WTC11 (cell line): Measurements from ENCODE around the gene ETNK2. TPM values are rescaled to one million over a fixed set of nuclear protein-coding genes. Genes with fewer than 3 reads are reported as not detected.
A peak's percentile ranks its signal among the peaks of the same experiment; 100 is the strongest.

Experiments used
- ATAC-seq: fragments of 200-7000 bp; cut with Tn5 transposase; 2 replicates; pipeline ENCODE4 v1.10.0; 2021; ENCODE audit warnings: mild to moderate bottlenecking, moderate library complexity
- CTCF ChIA-PET: fragments of 300-600 bp; sonication (Branson Sonifier 250); formaldehyde crosslinking; loops from one replicate; lab custom pipeline; 2021; ENCODE audit warnings: antibody characterized with exemption; lab: Charles Lee
- POLR2A ChIA-PET: fragments of 350-600 bp; sonication (Branson Sonifier 250); formaldehyde crosslinking; loops from one replicate; lab custom pipeline; 2021; ENCODE audit warnings: antibody characterized with exemption; lab: Charles Lee
- DNase-seq: peaks from one replicate; pipeline ENCODE4 v3.0.0; 2021; ENCODE audit warnings: low spot score
- H3K27ac Mint-ChIP-seq: 2 replicates; pipeline ENCODE4 v1.8.0; 2021; ENCODE audit warnings: mixed read lengths
- H3K27me3 Mint-ChIP-seq: 2 replicates; pipeline ENCODE4 v1.8.0; 2021; ENCODE audit warnings: low read depth, mild to moderate bottlenecking, moderate library complexity, mixed read lengths
- H3K36me3 Mint-ChIP-seq: 2 replicates; pipeline ENCODE4 v1.8.0; 2021; ENCODE audit warnings: mixed read lengths
- H3K4me1 Mint-ChIP-seq: 2 replicates; pipeline ENCODE4 v1.8.0; 2022; ENCODE audit warnings: mixed read lengths
- H3K4me3 Mint-ChIP-seq: 2 replicates; pipeline ENCODE4 v1.8.0; 2021; ENCODE audit warnings: mild to moderate bottlenecking, moderate library complexity, mixed read lengths
- H3K9me3 Mint-ChIP-seq: 2 replicates; pipeline ENCODE4 v1.8.0; 2021; ENCODE audit warnings: mixed read lengths
- ATF3 ChIP-seq: sonication (generic); formaldehyde crosslinking; conservative IDR thresholded peaks from 2 replicates; pipeline ENCODE4 v1.8.1; 2022; ENCODE audit warnings: mild to moderate bottlenecking, missing genetic modification reagents
- ATF6 ChIP-seq: sonication (generic); formaldehyde crosslinking; IDR thresholded peaks from 2 replicates; pipeline ENCODE4 v1.8.1; 2023; ENCODE audit warnings: mild to moderate bottlenecking, missing genetic modification reagents
- CDX4 ChIP-seq: fragments of 250-450 bp; sonication (Bioruptor Pico); IDR thresholded peaks from 2 replicates; pipeline ENCODE4 v1.9.0; 2021; ENCODE audit warnings: moderate library complexity, mild to moderate bottlenecking, inconsistent platforms, borderline replicate concordance
- CREM ChIP-seq: sonication (generic); formaldehyde crosslinking; IDR thresholded peaks from 2 replicates; pipeline ENCODE4 v1.8.1; 2022; ENCODE audit warnings: mild to moderate bottlenecking, missing genetic modification reagents, moderate library complexity
- FOXP4 ChIP-seq: sonication (generic); formaldehyde crosslinking; IDR thresholded peaks from 2 replicates; pipeline ENCODE4 v1.8.0; 2022; ENCODE audit warnings: mild to moderate bottlenecking, missing genetic modification reagents
- GRHL2 ChIP-seq: fragments of 250-450 bp; sonication (Bioruptor Pico); IDR thresholded peaks from 2 replicates; pipeline ENCODE4 v1.8.0; 2022; ENCODE audit warnings: mild to moderate bottlenecking, moderate library complexity; ENCODE audit not compliant: insufficient replicate concordance, severe bottlenecking
- GTF2I ChIP-seq: fragments of 250-450 bp; sonication (Bioruptor Pico); conservative IDR thresholded peaks from 2 replicates; pipeline ENCODE4 v1.4.0; 2021; ENCODE audit warnings: mild to moderate bottlenecking
- HMGXB4 ChIP-seq: sonication (generic); formaldehyde crosslinking; IDR thresholded peaks from 2 replicates; pipeline ENCODE4 v1.8.1; 2023; ENCODE audit warnings: mild to moderate bottlenecking, moderate library complexity, missing genetic modification reagents
- KAT7 ChIP-seq: sonication (generic); formaldehyde crosslinking; IDR thresholded peaks from 2 replicates; pipeline ENCODE4 v1.8.1; 2023; ENCODE audit warnings: missing genetic modification reagents, mild to moderate bottlenecking, borderline replicate concordance
- MYBL2 ChIP-seq: sonication (generic); formaldehyde crosslinking; IDR thresholded peaks from 2 replicates; pipeline ENCODE4 v1.8.1; 2023; ENCODE audit warnings: mild to moderate bottlenecking, moderate library complexity, missing genetic modification reagents
- NR1H2 ChIP-seq: sonication (generic); formaldehyde crosslinking; IDR thresholded peaks from 2 replicates; pipeline ENCODE4 v1.9.0; 2021; ENCODE audit warnings: mild to moderate bottlenecking, moderate library complexity, missing genetic modification reagents
- PREB ChIP-seq: sonication (generic); formaldehyde crosslinking; IDR thresholded peaks from 2 replicates; pipeline ENCODE4 v1.8.1; 2022; ENCODE audit warnings: mild to moderate bottlenecking, missing genetic modification reagents, moderate library complexity, borderline replicate concordance
- SOX15 ChIP-seq: fragments of 250-450 bp; sonication (Bioruptor Pico); IDR thresholded peaks from 2 replicates; pipeline ENCODE4 v1.9.0; 2021; ENCODE audit warnings: mild to moderate bottlenecking
- SP1 ChIP-seq: sonication (generic); formaldehyde crosslinking; conservative IDR thresholded peaks from 2 replicates; pipeline ENCODE4 v1.8.1; 2022; ENCODE audit warnings: missing genetic modification reagents
- TP53 ChIP-seq: sonication (generic); formaldehyde crosslinking; IDR thresholded peaks from 2 replicates; pipeline ENCODE4 v1.8.1; 2023; ENCODE audit warnings: mild to moderate bottlenecking, missing genetic modification reagents
- ZNF121 ChIP-seq: sonication (generic); formaldehyde crosslinking; IDR thresholded peaks from 2 replicates; pipeline ENCODE4 v1.8.0; 2023; ENCODE audit warnings: missing genetic modification reagents
- ZNF317 ChIP-seq: sonication (generic); formaldehyde crosslinking; IDR thresholded peaks from 2 replicates; pipeline ENCODE4 v1.8.1; 2023; ENCODE audit warnings: low read depth, mild to moderate bottlenecking, moderate library complexity, missing genetic modification reagents, borderline replicate concordance
- ZNF396 ChIP-seq: fragments of 250-450 bp; sonication (Bioruptor Pico); IDR thresholded peaks from 2 replicates; pipeline ENCODE4 v1.8.0; 2021; ENCODE audit warnings: mild to moderate bottlenecking, moderate library complexity, borderline replicate concordance
- ZNF423 ChIP-seq: fragments of 250-450 bp; sonication (Bioruptor Pico); IDR thresholded peaks from 2 replicates; pipeline ENCODE4 v2.1.2; 2022; ENCODE audit warnings: mild to moderate bottlenecking, moderate library complexity
- ZSCAN18 ChIP-seq: fragments of 250-450 bp; sonication (Bioruptor Pico); IDR thresholded peaks from 2 replicates; pipeline ENCODE4 v2.1.2; 2022; ENCODE audit warnings: mild to moderate bottlenecking, moderate library complexity
- total RNA-seq: library from RNA; stranded (reverse); gene quantifications from 3 replicates; pipeline ENCODE4 v1.2.3, GENCODE V29; 2021

Gene ETNK2
- total RNA-seq, 1 experiment from 2014 or later: 19.7 TPM

- POLR2A ChIA-PET: interaction anchor here (1.0 to 1.6 kb wide), 3 partner anchors 9 to 16 kb away, joined by 3 to 6 read pairs (median 4); partner anchors contain the start of gene SOX13
These were observed 63.2 kb downstream of the ETNK2 start for GRCh38 chr1:204088596-204088995.

More at GRCh38 chr1:204088596-204088995, 63.2 kb downstream of the ETNK2 start:
- DNase-seq (no peak), ATAC-seq (no peak)
- peaks cover 2% of the 10 kb centered on the region; the same call in 1 of the 2 replicates for H3K36me3 Mint-ChIP-seq
- CTCF ChIA-PET: interaction anchor here (0.7 to 2.8 kb wide), 6 partner anchors 8 to 217 kb away, joined by 3 to 14 read pairs (median 8); no protein-coding TSS in a partner anchor
- H3K9me3 Mint-ChIP-seq: no peaks in the 10 kb centered on the region
- no peaks in the 10 kb centered on the region for H3K27me3 Mint-ChIP-seq
- no peak overlapping the region for H3K4me3 Mint-ChIP-seq
- peak overlapping the region; percentile 90 for H3K27ac Mint-ChIP-seq
- H3K4me1 Mint-ChIP-seq: peaks cover 97% of the 10 kb centered on the region
- no peak for TF ChIP-seq KAT7 (CRISPR knock-in tag)
- no peak for TF ChIP-seq ATF6 (CRISPR knock-in tag)
- no peak for TF ChIP-seq SOX15 (CRISPR knock-in tag)
- TF ChIP-seq ZNF317: no peak
- no peak for TF ChIP-seq TP53 (CRISPR knock-in tag)
- TF ChIP-seq FOXP4: no peak
- TF ChIP-seq GRHL2 (CRISPR knock-in tag): no peak
- no peak for TF ChIP-seq GTF2I (CRISPR knock-in tag)
- no peak for TF ChIP-seq MYBL2 (CRISPR knock-in tag)
- TF ChIP-seq ZNF121 (CRISPR knock-in tag): no peak
- TF ChIP-seq ATF3 (CRISPR knock-in tag): no peak
- TF ChIP-seq CDX4 (CRISPR knock-in tag): no peak
- TF ChIP-seq SP1 (CRISPR knock-in tag): no peak
- no peak for TF ChIP-seq ZNF396 (CRISPR knock-in tag)
- no peak for TF ChIP-seq HMGXB4 (CRISPR knock-in tag)
- no peak for TF ChIP-seq NR1H2 (CRISPR knock-in tag)
- no peak for TF ChIP-seq CREM (CRISPR knock-in tag)
- no peak for TF ChIP-seq PREB
- no peak for TF ChIP-seq ZNF423 (CRISPR knock-in tag)
- no peak for TF ChIP-seq ZSCAN18 (CRISPR knock-in tag)
